HepG2 (cell line): ENCODE results near the gene KDM5B. TPM values are rescaled to one million over a fixed set of nuclear protein-coding genes. Genes with fewer than 3 reads are reported as not detected.

Experiments
- ATAC-seq: fragments of 200-7000 bp; cut with Tn5 transposase; 3 replicates; pipeline ENCODE4 v1.9.1; 2020; ENCODE audit warnings: mild to moderate bottlenecking, moderate library complexity
- BruUV-seq: library from RNA; stranded (reverse); fragments of 400-500 nt; replicated peaks from 2 replicates; lab custom pipeline; 2021; lab: Mats Ljungman, UMichigan
- CTCF ChIA-PET: fragments of 300-600 bp; formaldehyde crosslinking; extraction: SDS; loops from one replicate; lab custom pipeline; 2021; ENCODE audit warnings: low total read pairs, inconsistent platforms, low intra/inter-chr PET ratio; lab: Yijun Ruan, JAX
- POLR2A ChIA-PET: fragments of 350-600 bp; sonication (Branson Sonifier 250); formaldehyde crosslinking; loops from one replicate; lab custom pipeline; 2020; ENCODE audit warnings: antibody characterized with exemption, inconsistent platforms; lab: Yijun Ruan, JAX
- DNase-seq: peaks from one replicate; pipeline ENCODE4 v3.0.0-alpha.2; 2015; ENCODE audit warnings: low spot score
- FAIRE-seq: peaks from 3 replicates; lab custom pipeline; 2011; peaks lifted over from hg19 to GRCh38; lab: Jason Lieb, UNC
- H2AFZ ChIP-seq: one replicate; pipeline ENCODE4 v1.6.1; 2011; ENCODE audit warnings: low read length, inconsistent platforms
- H3K27ac ChIP-seq: fragments of 300-600 bp; 3 replicates; pipeline ENCODE4 v1.8.0; 2011; ENCODE audit warnings: mixed run types, mild to moderate bottlenecking, mixed read lengths, low read length, inconsistent platforms; ENCODE audit not compliant: insufficient read depth; ENCODE audit errors: extremely low read length
- H3K27me3 ChIP-seq, 2 experiments: fragments of 200-600 bp in 1 of 2; 2 replicates in 1 of 2; 3 replicates in 1 of 2; pipeline versions ENCODE4 v1.6.0 to v1.8.0; 2011; ENCODE audit warnings: low read length in 2 of 2, mild to moderate bottlenecking in 2 of 2, moderate library complexity in 2 of 2, inconsistent platforms in 1 of 2; ENCODE audit not compliant: insufficient read depth in 2 of 2, control insufficient read depth in 1 of 2
- H3K36me3 ChIP-seq, 2 experiments: fragments of 200-600 bp in 1 of 2; replicated peaks in 1 of 2; 2 replicates in 1 of 2; 3 replicates in 1 of 2; pipeline versions ENCODE4 v1.5.1 to v1.8.0; 2011; ENCODE audit warnings: low read length in 2 of 2, inconsistent platforms in 1 of 2; ENCODE audit not compliant: insufficient read depth in 2 of 2, control insufficient read depth in 1 of 2
- H3K4me1 ChIP-seq: 2 replicates; pipeline ENCODE4 v1.5.1; 2012; ENCODE audit warnings: low read length, inconsistent platforms; ENCODE audit not compliant: insufficient read depth
- H3K4me2 ChIP-seq: 2 replicates; pipeline ENCODE4 v1.6.0; 2011; ENCODE audit warnings: low read depth, low read length, inconsistent platforms
- H3K4me3 ChIP-seq, 3 experiments: fragments of 200-600 bp in 1 of 3; sonication (generic), shearing (Covaris generic) in 1 of 3; replicated peaks in 1 of 3; 2 replicates each; pipeline ENCODE4 v1.5.1; 2011 to 2016; ENCODE audit warnings: low read length in 3 of 3, inconsistent platforms in 2 of 3, low read depth in 2 of 3, mild to moderate bottlenecking in 2 of 3, control low read depth in 1 of 3, mixed read lengths in 1 of 3; ENCODE audit not compliant: insufficient read depth in 1 of 3
- H3K79me2 ChIP-seq: one replicate; pipeline ENCODE4 v1.6.1; 2011; ENCODE audit warnings: low read length, inconsistent platforms; ENCODE audit not compliant: insufficient read depth
- H3K9ac ChIP-seq: 2 replicates; pipeline ENCODE4 v1.6.0; 2011; ENCODE audit warnings: mild to moderate bottlenecking, low read depth, low read length, inconsistent platforms; ENCODE audit not compliant: insufficient read depth
- H3K9me3 ChIP-seq: 2 replicates; pipeline ENCODE4 v1.5.1; 2012; ENCODE audit warnings: mild to moderate bottlenecking, low read length
- H4K20me1 ChIP-seq: 2 replicates; pipeline ENCODE4 v1.6.0; 2011; ENCODE audit warnings: inconsistent platforms, mild to moderate bottlenecking, low read length, moderate library complexity; ENCODE audit not compliant: insufficient read depth
- ARNTL ChIP-seq: sonication (generic); formaldehyde crosslinking; IDR thresholded peaks from 2 replicates; pipeline ENCODE4 v1.4.0; 2020; ENCODE audit warnings: mild to moderate bottlenecking, missing genetic modification reagents
- ATRX ChIP-seq: sonication (generic); formaldehyde crosslinking; IDR thresholded peaks from 2 replicates; pipeline ENCODE4 v1.4.0; 2020; ENCODE audit warnings: missing genetic modification reagents, borderline replicate concordance
- ESRRA ChIP-seq: sonication (generic); formaldehyde crosslinking; IDR thresholded peaks from 2 replicates; pipeline ENCODE4 v1.5.1; 2020; ENCODE audit warnings: mild to moderate bottlenecking, low read depth, missing genetic modification reagents
- HNRNPUL1 ChIP-seq: fragments of 200-400 bp; formaldehyde crosslinking; IDR thresholded peaks from 2 replicates; pipeline ENCODE4 v1.6.1; 2017; ENCODE audit warnings: low read depth, mild to moderate bottlenecking, low read length, moderate library complexity
- NBN ChIP-seq: fragments of 450-650 bp; conservative IDR thresholded peaks from 2 replicates; pipeline ENCODE4 v1.6.1; 2017
- RFX1 ChIP-seq: fragments of 450-650 bp; IDR thresholded peaks from 2 replicates; pipeline ENCODE4 v1.6.1; 2017
- SPEN ChIP-seq: sonication (generic); formaldehyde crosslinking; IDR thresholded peaks from 2 replicates; pipeline ENCODE4 v1.5.1; 2020; ENCODE audit warnings: low read depth, mild to moderate bottlenecking, missing genetic modification reagents
- ZNF160 ChIP-seq: sonication (generic); formaldehyde crosslinking; IDR thresholded peaks from 2 replicates; pipeline ENCODE4 v1.8.0; 2022; ENCODE audit warnings: mild to moderate bottlenecking, inconsistent platforms, missing genetic modification reagents
- ZNF788 ChIP-seq: sonication (generic); formaldehyde crosslinking; IDR thresholded peaks from 2 replicates; pipeline ENCODE4 v1.5.0; 2020; ENCODE audit warnings: mild to moderate bottlenecking, missing genetic modification reagents, borderline replicate concordance
- WGBS: methylation state at CpG from one replicate; pipeline ENCODE4 v1.1.6; 2017; ENCODE audit warnings: low lambda C conversion rate; 5-methylcytosine and 5-hydroxymethylcytosine counted together
- in situ Hi-C: cut with HindIII; loops from 2 replicates; pipeline ENCODE4 v1.10.0; 2017; ENCODE audit warnings: low pct_unique_long_range_greater_than_20kb; ENCODE audit not compliant: extremely low pct_ligation_motif_present
- intact Hi-C: fragments of 100-400 bp; cut with micrococcal nuclease; formaldehyde crosslinking; loops from one replicate; pipeline ENCODE4 v1.10.0; 2022; ENCODE audit not compliant: unreplicated experiment
- polyA plus RNA-seq, 8 experiments: library from polyadenylated mRNA; depleted of rRNA in 3 of 8; stranded (reverse) in 7 of 8; unstranded in 1 of 8; fragments of >200 nt; fragmentation: Illumina TruSeq in 4 of 8; extraction: Trizol in 4 of 8; gene quantifications; 2 replicates each; pipeline versions ENCODE4 v1.2.1 to v1.2.3, GENCODE V29; 2011 to 2016; ENCODE audit warnings: low read depth in 4 of 8, missing spikeins in 1 of 8, mixed read lengths in 1 of 8; ENCODE audit not compliant: insufficient read depth in 1 of 8
- total RNA-seq, 5 experiments: library from RNA; depleted of rRNA; stranded (reverse); fragments of >200 nt; fragmentation: Illumina TruSeq; extraction: Trizol; gene quantifications; 2 replicates each; pipeline ENCODE4 v1.2.3, GENCODE V29; 2016; ENCODE audit warnings: low read depth in 1 of 5
- TF ChIP-seq, protein P1 (sequence below): sonication (generic); formaldehyde crosslinking; IDR thresholded peaks from 2 replicates; pipeline ENCODE4 v1.5.1; 2020; ENCODE audit warnings: missing genetic modification reagents, mild to moderate bottlenecking, borderline replicate concordance
- TF ChIP-seq, protein P2 (sequence below): sonication (generic); formaldehyde crosslinking; IDR thresholded peaks from 2 replicates; pipeline ENCODE4 v1.4.0; 2020; ENCODE audit warnings: mild to moderate bottlenecking, missing genetic modification reagents

Gene KDM5B
- total and polyA plus RNA-seq, 2 of the 13 experiments (the other 11 are each of a cell fraction or from before 2014, with no cell fraction given) = 34.2 to 35.4 TPM

DNA sequence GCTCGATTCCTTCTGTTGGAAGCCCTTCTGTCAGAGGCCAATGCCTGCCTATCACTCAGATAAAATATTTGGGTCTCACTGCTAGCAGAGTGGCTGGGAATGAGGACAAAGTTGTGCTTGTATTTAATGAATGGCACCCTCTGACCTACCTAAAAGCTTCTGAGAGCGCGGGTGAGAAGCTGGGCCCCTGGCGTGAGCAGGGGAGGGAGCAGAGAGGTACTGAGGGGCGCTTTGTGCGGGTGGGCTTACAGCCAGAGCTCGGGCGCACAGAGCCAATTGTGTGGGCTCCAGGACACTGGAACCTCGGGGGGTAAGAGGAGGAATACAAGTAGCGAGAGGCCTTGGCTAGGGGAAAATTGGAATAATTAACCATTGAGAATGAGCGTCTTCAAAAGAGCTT, 34.9 kb upstream of the KDM5B start:
- intact Hi-C loops = no loop called here
- in situ Hi-C loops = no loop called here
- Histone ChIP-seq H3K9ac (no peak overlapping the region), H3K9me3 (no peaks in the 10 kb centered on the region), H3K27me3 (no peaks in the 10 kb centered on the region), H3K4me2 (no peak overlapping the region), H3K36me3 (no peaks in the 10 kb centered on the region), H3K4me3 (no peak overlapping the region), H3K27ac (no peak overlapping the region), H3K4me1 (peaks cover 30% of the 10 kb centered on the region), H3K79me2 (no peaks in the 10 kb centered on the region), H2AFZ (no peak overlapping the region), H4K20me1 (no peaks in the 10 kb centered on the region)
- no peak for FAIRE-seq
- ATAC-seq = no peak
- TF ChIP-seq NBN (no peak), HNRNPUL1 (no peak), SPEN (CRISPR knock-in tag) (no peak), RFX1 (no peak), ATRX (CRISPR knock-in tag) (no peak), ARNTL (CRISPR knock-in tag) (no peak), ZNF788 (CRISPR knock-in tag) (no peak), ZNF160 (CRISPR knock-in tag) (no peak), ESRRA (CRISPR knock-in tag) (no peak)
- TF ChIP-seq, protein P1, sequence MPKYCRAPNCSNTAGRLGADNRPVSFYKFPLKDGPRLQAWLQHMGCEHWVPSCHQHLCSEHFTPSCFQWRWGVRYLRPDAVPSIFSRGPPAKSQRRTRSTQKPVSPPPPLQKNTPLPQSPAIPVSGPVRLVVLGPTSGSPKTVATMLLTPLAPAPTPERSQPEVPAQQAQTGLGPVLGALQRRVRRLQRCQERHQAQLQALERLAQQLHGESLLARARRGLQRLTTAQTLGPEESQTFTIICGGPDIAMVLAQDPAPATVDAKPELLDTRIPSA (CRISPR knock-in tag) = no peak
- TF ChIP-seq, protein P2, sequence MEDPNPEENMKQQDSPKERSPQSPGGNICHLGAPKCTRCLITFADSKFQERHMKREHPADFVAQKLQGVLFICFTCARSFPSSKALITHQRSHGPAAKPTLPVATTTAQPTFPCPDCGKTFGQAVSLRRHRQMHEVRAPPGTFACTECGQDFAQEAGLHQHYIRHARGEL (CRISPR knock-in tag) = no peak
- ChIA-PET CTCF (no interaction called here), POLR2A (no interaction called here)
- BruUV-seq = no TSS peak
- WGBS = 71% methylated on average over 11 of the region's 11 CpGs
- DNase-seq = no peak
